Pons (tissue), 1 donor: ENCODE measurements around the gene ECT2.
"Not testable (repeated sequence)": the region's sequence is repeated elsewhere in the genome, so short reads cannot be mapped to it uniquely, and the experiment has no call there.

Experiments used
- DNase-seq: peaks from one replicate; pipeline ENCODE4 v3.0.0-alpha.2; 2016; ENCODE audit warnings: low spot score

Gene ECT2

DNA sequence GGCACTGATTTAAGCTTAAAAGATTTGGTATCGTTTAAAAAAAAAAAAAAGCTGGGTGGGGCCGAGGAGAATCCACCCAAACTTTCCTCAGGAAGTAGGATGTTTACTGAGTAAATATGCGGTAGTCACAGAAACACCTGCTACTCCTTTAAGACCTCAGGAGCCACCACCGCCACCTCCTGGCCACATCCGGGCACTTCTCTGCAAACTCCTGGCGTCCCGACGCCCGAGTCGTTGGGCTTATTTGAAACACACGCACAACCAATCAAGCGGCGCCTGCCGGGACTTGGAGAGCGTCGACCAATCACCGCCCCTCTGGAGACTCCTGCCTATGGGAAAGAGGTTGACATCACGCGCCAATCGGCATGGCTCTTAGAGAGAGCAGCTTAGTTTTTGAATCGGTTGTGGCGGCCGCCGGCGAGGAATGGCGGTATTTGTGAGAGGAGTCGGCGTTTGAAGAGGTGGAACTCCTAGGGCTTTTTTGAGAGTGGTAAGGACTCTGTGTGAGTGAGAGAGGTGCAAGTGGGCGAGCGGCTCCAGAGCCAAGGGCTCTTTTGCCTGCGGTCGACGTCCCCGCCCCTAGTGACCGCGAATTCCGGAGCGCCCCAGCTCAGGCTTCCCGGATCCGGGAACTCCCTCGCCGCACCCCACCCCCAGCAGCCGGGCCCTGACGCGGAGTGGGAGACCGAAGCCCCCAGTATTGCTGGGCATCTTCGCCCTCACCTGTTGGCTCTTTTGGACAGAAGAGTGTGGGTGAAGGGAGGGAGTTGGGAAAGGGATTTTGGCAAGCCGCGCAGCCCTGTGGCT lies at the start of gene ECT2:
Gene ECT2 (plus strand): TSS at position 359 of the 807 bp plus-strand sequence. CDS start 3,805 bp downstream, outside the sequence.
- DNase-seq = peak; percentile 100

- DNase-seq = no peak
Observed at GRCh38 chr3:172700936-172701455, 49.5 kb upstream of the ECT2 start.

DNA sequence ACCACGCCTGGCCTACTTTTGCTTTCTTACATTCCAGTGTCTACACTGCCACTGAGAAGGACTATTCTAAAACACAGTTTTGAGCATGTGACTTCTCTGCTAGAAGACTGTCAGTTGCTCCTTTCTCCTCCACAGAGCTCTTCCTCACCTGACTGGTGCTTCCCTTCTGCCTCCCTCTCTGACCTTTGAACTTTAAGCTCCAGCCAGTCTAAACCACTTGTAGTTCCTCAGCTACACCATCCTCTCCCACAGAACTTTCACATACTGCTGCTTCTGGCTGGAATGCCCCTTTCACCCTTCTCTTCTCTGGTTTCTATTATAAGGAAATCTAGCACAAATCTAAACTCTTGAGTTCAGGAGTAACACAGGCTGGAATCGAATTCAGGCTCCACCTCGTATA lies 48.8 kb upstream of the ECT2 start:
- no peak for DNase-seq

GRCh38 chr3:172702256-172702655 lies 48.3 kb upstream of the ECT2 start:
- no peak for DNase-seq

DNA sequence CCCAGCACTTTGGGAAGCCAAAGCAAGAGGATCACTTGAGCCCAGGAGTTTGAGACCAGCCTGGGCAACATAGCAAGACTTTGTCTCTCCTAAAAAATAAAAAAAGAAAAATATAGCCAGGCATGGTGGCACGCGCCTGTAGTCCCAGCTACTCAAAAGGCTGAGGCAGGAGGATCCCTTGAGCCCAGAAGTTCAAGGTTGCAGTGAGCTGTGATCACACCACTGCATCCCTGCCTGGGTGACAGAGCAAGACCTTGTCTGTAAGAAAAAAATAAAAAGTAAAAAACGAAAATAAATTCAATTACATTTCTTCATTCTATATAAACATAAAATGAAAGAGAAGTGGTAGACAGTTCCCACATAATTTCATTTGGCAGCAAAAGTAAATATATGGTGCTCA lies 47.8 kb upstream of the ECT2 start:
- DNase-seq = not testable (repeated sequence)

- no peak for DNase-seq
Observed at GRCh38 chr3:172704001-172704400, 46.5 kb upstream of the ECT2 start.

GRCh38 chr3:172705170-172705569 lies 45.4 kb upstream of the ECT2 start:
- no peak for DNase-seq

DNA sequence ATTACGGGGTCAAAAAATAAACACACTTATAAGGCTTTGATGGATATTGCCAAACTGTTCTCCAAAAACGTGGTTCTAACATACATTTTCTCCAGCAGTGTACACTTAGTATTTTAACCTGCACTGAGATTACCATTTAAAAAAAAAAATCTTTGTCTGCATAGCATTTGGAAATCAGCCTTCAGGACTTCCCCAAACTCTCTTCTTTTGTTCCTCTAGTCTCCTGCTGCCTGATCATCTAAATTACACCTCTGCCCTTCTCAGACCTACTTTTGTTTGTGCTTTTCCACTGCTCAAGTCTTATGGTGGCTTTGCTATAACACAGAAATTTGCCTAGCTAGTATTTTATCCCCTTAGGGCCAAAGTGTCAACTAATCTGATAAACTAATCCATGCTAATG lies 43.5 kb upstream of the ECT2 start:
- DNase-seq = no peak

GRCh38 chr3:172707967-172708366 lies 42.6 kb upstream of the ECT2 start:
- DNase-seq = no peak

DNA sequence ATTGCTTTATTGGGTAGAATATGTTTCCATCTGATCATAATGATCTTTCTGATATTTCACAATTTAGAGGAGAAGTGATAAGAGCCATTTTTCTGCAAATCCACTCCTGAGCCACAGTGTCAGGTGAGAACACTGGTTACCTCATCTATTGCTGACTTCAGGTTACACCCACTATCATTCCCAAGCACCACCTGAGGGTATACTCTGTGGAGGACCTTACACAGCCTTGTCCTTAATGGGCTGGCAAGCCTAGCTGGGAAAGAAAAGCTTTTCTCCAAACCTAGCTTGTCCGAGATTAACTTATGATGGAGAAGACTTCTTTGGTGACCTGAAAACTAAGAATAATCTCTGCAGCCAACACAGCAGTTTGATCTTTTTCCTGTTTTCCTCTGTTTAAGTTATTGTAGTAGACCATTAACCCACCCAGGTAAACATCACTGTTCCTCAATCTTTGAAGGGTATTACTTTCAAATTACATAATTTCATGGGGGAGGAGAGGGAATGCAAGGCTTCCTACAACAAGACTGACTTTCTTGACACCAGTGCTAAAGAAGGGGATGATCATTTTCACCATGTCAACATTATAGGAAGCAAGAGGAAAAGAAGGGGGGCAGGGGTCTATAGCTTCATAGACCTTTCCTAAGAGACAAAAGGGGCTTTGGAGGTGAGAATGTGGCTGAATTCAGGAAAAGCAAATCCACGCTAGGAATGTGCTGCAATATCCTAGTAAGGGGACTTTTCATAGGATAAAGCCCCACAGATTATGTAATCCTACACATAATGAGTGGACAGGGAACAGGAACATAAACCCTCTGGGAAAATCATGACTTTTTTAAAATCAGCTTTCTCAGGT lies 41.4 kb upstream of the ECT2 start:
- no peak for DNase-seq

- DNase-seq = peak; percentile 35
Observed at GRCh38 chr3:172709774-172710663, 40.5 kb upstream of the ECT2 start.

DNA sequence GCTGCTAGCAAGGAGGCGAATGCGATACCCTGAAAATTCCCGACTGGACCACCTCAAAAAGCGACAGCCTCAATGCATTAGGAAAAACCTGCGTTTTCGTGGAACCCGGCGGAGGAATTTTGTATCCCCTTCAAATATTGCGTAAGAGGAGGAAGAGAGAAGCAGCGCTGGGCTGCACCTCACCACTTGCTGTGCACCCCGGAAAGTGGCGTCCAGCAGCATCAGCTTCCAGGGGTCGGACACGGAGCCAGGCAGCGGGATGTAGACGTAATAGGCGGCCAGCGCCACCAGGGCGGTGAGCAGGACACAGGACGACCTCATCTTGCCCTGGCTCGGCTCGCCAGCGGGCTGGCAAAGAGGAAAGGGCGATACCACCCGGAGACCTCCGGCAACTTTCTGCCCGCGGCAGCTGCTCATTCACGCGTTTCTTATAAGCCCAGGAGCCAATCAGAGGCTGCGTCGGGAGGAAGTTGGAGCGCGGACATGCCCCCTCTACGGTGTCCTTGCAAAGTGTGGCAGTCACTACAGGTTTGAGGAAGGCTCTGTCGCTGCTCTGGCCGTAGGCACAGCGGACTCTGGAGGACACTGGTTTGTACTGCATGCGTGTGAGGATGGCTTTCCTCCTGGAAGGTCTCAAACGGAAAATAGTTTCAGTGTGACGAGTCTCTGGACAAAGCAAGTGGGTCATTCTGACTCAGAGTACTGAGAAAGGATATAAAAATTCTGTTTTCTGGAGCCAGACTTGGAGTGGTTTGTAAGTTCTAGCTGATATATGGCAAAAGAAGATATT lies 39.7 kb upstream of the ECT2 start, which contains the start of gene NCEH1:
Gene NCEH1 (minus strand): TSS at position 404 of the 790 bp plus-strand sequence. CDS start 83 bp downstream, at position 321.
- peak; percentile 95 for DNase-seq

DNA sequence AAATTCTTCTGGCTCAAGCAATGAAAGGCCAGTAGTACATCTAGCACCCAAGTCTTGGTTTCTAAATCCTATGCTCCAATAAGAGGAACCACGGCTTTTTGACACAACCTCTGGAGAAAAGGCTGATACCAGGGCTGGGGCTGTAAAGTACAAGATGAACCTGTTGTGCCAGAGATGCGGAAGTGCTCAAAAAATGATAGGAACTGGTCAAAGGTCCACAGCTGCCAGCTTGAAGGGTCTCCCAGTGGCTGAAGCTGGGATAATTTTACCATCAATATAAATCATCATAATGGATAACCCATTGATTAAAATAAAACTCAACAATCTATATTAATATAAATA lies 39.1 kb upstream of the ECT2 start:
- no peak for DNase-seq

DNA sequence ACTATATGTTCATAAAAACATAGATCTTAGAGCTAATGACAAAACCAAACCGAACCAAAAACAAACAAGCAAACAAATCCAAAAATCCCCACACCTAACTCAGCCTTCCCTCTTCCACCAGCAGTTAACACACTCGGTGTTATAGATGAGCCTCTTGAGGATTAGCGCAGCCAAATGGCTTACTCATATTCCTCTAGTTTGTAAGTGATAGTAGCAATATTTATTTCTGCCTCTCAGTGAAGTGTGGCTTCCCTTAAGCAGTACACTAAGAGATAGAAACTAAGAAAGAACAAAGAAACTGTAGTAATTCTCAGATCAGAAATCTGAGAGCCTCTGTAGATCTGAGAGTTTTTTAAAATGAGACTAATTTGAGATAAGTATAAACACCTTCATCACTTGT lies 37.2 kb upstream of the ECT2 start:
- DNase-seq = no peak

DNA sequence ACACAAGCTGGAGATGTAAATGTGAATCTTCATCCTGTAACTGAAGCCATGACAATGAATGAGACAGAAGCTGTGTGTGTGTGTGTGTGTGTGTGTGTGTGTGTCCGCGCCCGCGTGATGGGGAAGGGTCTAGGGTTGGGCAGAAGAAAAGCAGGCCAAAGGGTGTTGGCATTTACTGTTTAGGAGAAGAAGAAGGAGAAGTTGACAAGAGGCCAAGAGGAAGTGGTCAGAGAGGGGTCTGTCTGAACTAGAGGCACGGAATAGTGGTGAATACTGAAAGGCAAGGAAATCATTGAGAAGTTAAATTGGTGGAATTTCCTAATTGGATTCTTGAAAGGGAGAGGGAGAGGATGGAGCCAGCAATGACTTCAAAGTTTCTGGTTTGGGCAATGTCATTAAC lies 34.0 kb upstream of the ECT2 start:
- peak; percentile 83 for DNase-seq

DNA sequence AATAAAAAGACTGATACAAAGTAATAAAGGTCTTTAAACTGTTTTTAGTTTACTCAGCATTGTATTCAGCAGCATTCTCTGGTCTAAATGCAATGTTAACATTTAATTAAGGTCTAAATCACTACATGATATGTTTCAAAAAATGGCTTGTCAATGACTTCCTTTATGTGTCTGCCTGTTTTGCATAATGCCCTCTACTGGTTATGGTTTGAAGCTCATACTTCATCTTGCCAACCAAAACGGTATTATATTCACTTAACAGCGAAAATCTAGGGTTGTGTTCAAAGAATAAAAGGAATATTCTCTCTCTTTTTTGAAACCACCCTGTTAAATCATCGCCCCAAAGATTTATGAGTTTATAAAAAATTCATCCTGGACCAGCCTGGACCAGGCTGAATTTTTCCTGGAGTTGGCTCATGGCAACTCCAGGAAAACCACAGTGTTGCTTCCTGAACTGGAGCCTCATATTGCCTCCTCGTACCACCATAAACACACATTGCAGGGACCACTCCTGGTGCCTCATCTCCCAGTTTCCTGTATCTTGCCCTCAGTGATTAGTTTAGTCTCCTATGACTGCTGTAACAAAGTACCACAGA lies 32.9 kb upstream of the ECT2 start:
- DNase-seq = no peak

GRCh38 chr3:172722536-172723040 lies 27.9 kb upstream of the ECT2 start:
- not testable (repeated sequence) for DNase-seq

- no peak for DNase-seq
Observed at GRCh38 chr3:172726380-172726779, 24.1 kb upstream of the ECT2 start.

DNA sequence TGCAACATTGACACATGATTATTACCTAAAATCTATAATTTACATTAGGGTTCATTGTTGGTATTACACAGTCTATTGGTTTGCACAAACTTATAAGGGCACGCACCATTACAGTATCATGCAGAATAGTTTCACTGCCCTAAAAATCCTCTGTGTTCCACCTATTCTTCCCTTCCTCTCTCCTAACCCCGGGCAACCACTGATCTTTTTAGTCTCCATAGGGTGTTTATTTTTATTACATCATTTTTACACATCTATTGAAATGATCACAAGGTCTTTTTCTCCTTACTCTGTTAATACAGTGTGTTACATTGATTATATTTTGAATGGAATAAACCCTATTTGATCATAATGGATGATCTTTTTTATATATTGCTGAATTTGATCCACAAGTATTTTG lies 15.5 kb upstream of the ECT2 start:
- no peak for DNase-seq

GRCh38 chr3:172739462-172739861 lies 11.1 kb upstream of the ECT2 start:
- DNase-seq = no peak
